HUES64 (cell line): ENCODE data around the gene FBXL3.
"Not testable (repeated sequence)": the region's sequence is repeated elsewhere in the genome, so short reads cannot be mapped to it uniquely, and the experiment has no call there.

Experiments used
- H3K27ac ChIP-seq: 2 replicates; pipeline ENCODE4 v1.7.0; 2013; ENCODE audit warnings: low read depth, low read length, inconsistent platforms
- H3K27me3 ChIP-seq: 2 replicates; pipeline ENCODE4 v1.6.1; 2013; ENCODE audit warnings: mild to moderate bottlenecking, low read length; ENCODE audit not compliant: insufficient read depth
- H3K36me3 ChIP-seq: 2 replicates; pipeline ENCODE4 v1.6.1; 2013; ENCODE audit warnings: mild to moderate bottlenecking, low read length; ENCODE audit not compliant: insufficient read depth
- H3K4me1 ChIP-seq: 2 replicates; pipeline ENCODE4 v1.6.1; 2013; ENCODE audit warnings: mild to moderate bottlenecking, low read length, moderate library complexity; ENCODE audit not compliant: insufficient read depth
- H3K4me3 ChIP-seq: 2 replicates; pipeline ENCODE4 v1.5.1; 2013; ENCODE audit warnings: mild to moderate bottlenecking, low read length, moderate library complexity
- H3K9ac ChIP-seq: 2 replicates; pipeline ENCODE4 v1.6.1; 2013; ENCODE audit warnings: mild to moderate bottlenecking, low read depth, low read length
- H3K9me3 ChIP-seq: 2 replicates; pipeline ENCODE4 v1.6.1; 2013; ENCODE audit warnings: low read depth, low read length; ENCODE audit not compliant: insufficient read depth
- WGBS: fragments of 150-250, 120-280 bp; methylation state at CpG from one replicate; pipeline ENCODE4 v1.1.7; 2013; ENCODE audit warnings: missing lambda C conversion rate; 5-methylcytosine and 5-hydroxymethylcytosine counted together

Gene FBXL3

GRCh38 chr13:77022341-77022740 lies 4.6 kb downstream of the FBXL3 start:
- Histone ChIP-seq H3K27me3 (no peaks in the 10 kb centered on the region), H3K27ac (no peak overlapping the region), H3K9ac (no peak overlapping the region), H3K4me1 (peaks cover 10% of the 10 kb centered on the region; the same call in 1 of the 2 replicates), H3K36me3 (peaks cover 30% of the 10 kb centered on the region), H3K4me3 (no peak overlapping the region), H3K9me3 (no peaks in the 10 kb centered on the region)
- WGBS, result 88% methylated on average over 3 of the region's 3 CpGs

GRCh38 chr13:77019756-77020155 lies 7.2 kb downstream of the FBXL3 start:
- Histone ChIP-seq H3K27me3 (no peaks in the 10 kb centered on the region), H3K4me3 (no peak overlapping the region), H3K4me1 (no peaks in the 10 kb centered on the region; the same call in 1 of the 2 replicates), H3K9me3 (no peaks in the 10 kb centered on the region), H3K36me3 (peaks cover 56% of the 10 kb centered on the region), H3K9ac (no peak overlapping the region), H3K27ac (no peak overlapping the region)

GRCh38 chr13:77016888-77017623 lies 9.9 kb downstream of the FBXL3 start:
- Histone ChIP-seq H3K4me3 (no peak overlapping the region), H3K36me3 (peaks cover 80% of the 10 kb centered on the region), H3K9me3 (no peaks in the 10 kb centered on the region), H3K4me1 (no peaks in the 10 kb centered on the region), H3K27me3 (no peaks in the 10 kb centered on the region), H3K27ac (no peak overlapping the region), H3K9ac (no peak overlapping the region)
- WGBS, result 99% methylated on average over 5 of the region's 6 CpGs

- Histone ChIP-seq H3K9me3 (no peaks in the 10 kb centered on the region), H3K36me3 (peaks cover 84% of the 10 kb centered on the region), H3K27me3 (no peaks in the 10 kb centered on the region)
Measured at GRCh38 chr13:77016251-77016812, 10.6 kb downstream of the FBXL3 start.

GRCh38 chr13:77014906-77015685 lies 11.9 kb downstream of the FBXL3 start:
- Histone ChIP-seq H3K4me1 (no peaks in the 10 kb centered on the region), H3K9ac (no peak overlapping the region), H3K27ac (no peak overlapping the region), H3K4me3 (no peak overlapping the region), H3K27me3 (no peaks in the 10 kb centered on the region), H3K9me3 (no peaks in the 10 kb centered on the region), H3K36me3 (peaks cover 88% of the 10 kb centered on the region)
- 90% methylated on average over 1 of the region's 2 CpGs for WGBS

More at GRCh38 chr13:77016251-77016812, 10.6 kb downstream of the FBXL3 start:
- H3K27ac ChIP-seq, result no peak overlapping the region
- no peaks in the 10 kb centered on the region for H3K4me1 ChIP-seq
- 93% methylated on average over 3 of the region's 3 CpGs for WGBS
- no peak overlapping the region for H3K9ac ChIP-seq
- no peak overlapping the region for H3K4me3 ChIP-seq

GRCh38 chr13:77013853-77014542 lies 13.0 kb downstream of the FBXL3 start:
- no peaks in the 10 kb centered on the region for H3K9me3 ChIP-seq
- H3K4me1 ChIP-seq, result no peaks in the 10 kb centered on the region
- H3K36me3 ChIP-seq, result peaks cover 95% of the 10 kb centered on the region
- H3K27ac ChIP-seq, result no peak overlapping the region
- no peak overlapping the region for H3K4me3 ChIP-seq
- WGBS, result 90% methylated on average over 2 of the region's 2 CpGs
- H3K9ac ChIP-seq, result no peak overlapping the region
- H3K27me3 ChIP-seq, result no peaks in the 10 kb centered on the region

- H3K4me3 ChIP-seq, H3K27ac ChIP-seq, H3K27me3 ChIP-seq, H3K9me3 ChIP-seq, H3K9ac ChIP-seq, H3K4me1 ChIP-seq: not testable (repeated sequence)
- peaks cover 82% of the 10 kb centered on the region for H3K36me3 ChIP-seq
- 94% methylated on average over 5 of the region's 5 CpGs for WGBS
Measured at GRCh38 chr13:77009719-77010118, 17.2 kb downstream of the FBXL3 start.

GRCh38 chr13:77009011-77009410 lies 17.9 kb downstream of the FBXL3 start:
- 91% methylated on average over 2 of the region's 2 CpGs for WGBS
- Histone ChIP-seq H3K4me1 (no peaks in the 10 kb centered on the region), H3K9ac (no peak overlapping the region), H3K27me3 (no peaks in the 10 kb centered on the region), H3K27ac (no peak overlapping the region), H3K9me3 (no peaks in the 10 kb centered on the region), H3K36me3 (peaks cover 75% of the 10 kb centered on the region), H3K4me3 (no peak overlapping the region)

GRCh38 chr13:77008337-77008736 lies 18.6 kb downstream of the FBXL3 start:
- not testable (repeated sequence) for H3K9ac ChIP-seq, H3K4me1 ChIP-seq, H3K9me3 ChIP-seq, H3K27ac ChIP-seq, H3K4me3 ChIP-seq, H3K27me3 ChIP-seq
- peaks cover 68% of the 10 kb centered on the region for H3K36me3 ChIP-seq
- WGBS, result 95% methylated on average over 4 of the region's 4 CpGs

- H3K4me3 ChIP-seq, result no peak overlapping the region
- H3K36me3 ChIP-seq, result peaks cover 61% of the 10 kb centered on the region
- H3K27me3 ChIP-seq, result no peaks in the 10 kb centered on the region
- WGBS, result 77% methylated on average over 6 of the region's 7 CpGs
- no peak overlapping the region for H3K9ac ChIP-seq
- no peaks in the 10 kb centered on the region for H3K9me3 ChIP-seq
- no peaks in the 10 kb centered on the region for H3K4me1 ChIP-seq
- H3K27ac ChIP-seq, result no peak overlapping the region
Measured at GRCh38 chr13:77002590-77003190, 24.3 kb downstream of the FBXL3 start.
